Measurements from ENCODE around the gene HIP1. TPM values are rescaled to one million over a fixed set of nuclear protein-coding genes. Genes with fewer than 3 reads are reported as not detected.

HIP1 gene
- total and polyA plus RNA-seq, 9 of the 15 experiments (the other 6 are each of a cell fraction or from before 2014, with no cell fraction given), result 2.4 to 13.7 (median 9.5) TPM

GRCh38 chr7:75702515-75702914 is 36.2 kb downstream of the HIP1 start:
- intact Hi-C loops (cut with micrococcal nuclease), result no loop called here
- in situ Hi-C loops (cut with MboI), result no loop called here
- Histone ChIP-seq H3K79me2 (ENCODE audit: control insufficient read depth, insufficient read depth, low read length) (no peaks in the 10 kb centered on the region), H3K27me3 (ENCODE audit: control insufficient read depth in 2 of 2, insufficient read depth in 2 of 2, low read length in 2 of 2) (no peaks in the 10 kb centered on the region), H4K20me1 (replicated peaks; ENCODE audit: control insufficient read depth, insufficient read depth, low read length) (no peaks in the 10 kb centered on the region), H2AFZ (ENCODE audit: low read depth, low read length) (no peak overlapping the region), H3K9ac (ENCODE audit: insufficient read depth in 1 of 2, low read depth in 2 of 2, low read length in 2 of 2) (peak overlapping the region in 1 of 2 experiments; percentile 32; a peak in 1 of 4 replicates), H3K4me3 (no peak overlapping the region), H3K4me1 (replicated peaks in 1 of 2; ENCODE audit: control insufficient read depth in 2 of 2, insufficient read depth in 2 of 2, low read length in 2 of 2) (no peaks in the 10 kb centered on the region; a peak in 2 of 5 replicates), H3K9me3 (replicated peaks; ENCODE audit: control insufficient read depth, insufficient read depth, low read depth, low read length) (no peaks in the 10 kb centered on the region), H3K4me2 (ENCODE audit: insufficient read depth, low read length) (no peak overlapping the region), H3K9me1 (ENCODE audit: control insufficient read depth, insufficient read depth, low read length) (no peaks in the 10 kb centered on the region), H3K27ac (ENCODE audit: extremely low read depth, low read depth, low read length) (no peak overlapping the region), H3K36me3 (ENCODE audit: control insufficient read depth, insufficient read depth, low read length) (no peaks in the 10 kb centered on the region)
- FAIRE-seq (no peak), DNase-seq (ENCODE audit: extremely low read depth in 1 of 4, low spot score in 3 of 4) (no peak), ATAC-seq (no peak)
- BruUV-seq (replicated peaks), result no TSS peak
- no peak for TF ChIP-seq TEAD4 (IDR thresholded peaks at IDR 0.05; ENCODE audit: low read length)
- no peak for TF ChIP-seq TEAD4 (CRISPR knock-in tag; IDR thresholded peaks at IDR 0.05; ENCODE audit: borderline replicate concordance)
- no peak for TF ChIP-seq MTA2 (IDR thresholded peaks at IDR 0.05; ENCODE audit: low read depth)
- 72% methylated on average over 4 of the region's 4 CpGs for WGBS (ENCODE audit: insufficient coverage, low coverage, missing lambda C conversion rate)
- ChIA-PET POLR2A (no interaction called here), CTCF (ENCODE audit: low intra/inter-chr PET ratio) (no interaction called here)

DNA sequence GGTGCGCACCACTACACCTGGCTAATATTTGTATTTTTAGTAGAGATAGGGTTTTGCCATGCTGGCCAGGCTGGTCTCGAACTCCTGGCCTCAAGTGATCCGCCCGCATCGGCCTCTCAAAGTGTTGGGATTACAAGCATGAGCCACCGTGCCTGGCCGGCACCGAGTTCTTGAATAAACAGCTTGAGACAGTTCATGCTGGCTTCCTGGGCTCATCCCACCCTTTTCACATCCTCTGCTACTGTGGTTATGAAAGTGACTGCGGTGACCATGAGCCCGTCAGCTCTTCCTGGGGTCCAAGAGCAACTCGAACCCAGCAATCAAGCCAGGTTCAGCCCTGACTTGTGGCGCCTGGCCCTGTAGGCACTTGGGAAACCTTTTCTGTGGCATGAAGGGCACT is 38.7 kb downstream of the HIP1 start:
- FAIRE-seq, result no peak
- in situ Hi-C loops (cut with MboI), result no loop called here
- TF ChIP-seq ZKSCAN8 (CRISPR knock-in tag; IDR thresholded peaks at IDR 0.05) (no peak), ATF7 (IDR thresholded peaks at IDR 0.05) (no peak), SRSF7 (optimal IDR thresholded peaks at IDR 0.05; ENCODE audit: low read depth, low read length) (no peak), ZNF253 (CRISPR knock-in tag; conservative IDR thresholded peaks at IDR 0.05) (no peak), PHTF2 (CRISPR knock-in tag; IDR thresholded peaks at IDR 0.05) (no peak), DACH1 (IDR thresholded peaks at IDR 0.05; ENCODE audit: partially characterized antibody) (no peak), JUN (IDR thresholded peaks at IDR 0.05; ENCODE audit: borderline replicate concordance, low read depth, low read length) (no peak), JUN (CRISPR knock-in tag; IDR thresholded peaks at IDR 0.05; ENCODE audit: borderline replicate concordance) (no peak), CUX1 (CRISPR knock-in tag; IDR thresholded peaks at IDR 0.05) (no peak)

More for the DNA sequence above, 38.7 kb downstream of the HIP1 start:
- Histone ChIP-seq H2AFZ (ENCODE audit: low read depth, low read length) (no peak overlapping the region), H3K79me2 (ENCODE audit: control insufficient read depth, insufficient read depth, low read length) (no peaks in the 10 kb centered on the region), H3K36me3 (ENCODE audit: control insufficient read depth, insufficient read depth, low read length) (no peaks in the 10 kb centered on the region), H3K9me3 (replicated peaks; ENCODE audit: control insufficient read depth, insufficient read depth, low read depth, low read length) (no peaks in the 10 kb centered on the region), H4K20me1 (replicated peaks; ENCODE audit: control insufficient read depth, insufficient read depth, low read length) (no peaks in the 10 kb centered on the region), H3K4me1 (replicated peaks in 1 of 2; ENCODE audit: control insufficient read depth in 2 of 2, insufficient read depth in 2 of 2, low read length in 2 of 2) (peaks cover 5 to 6% of the 10 kb centered on the region in 2 experiments; a peak in 4 of 5 replicates), H3K9ac (ENCODE audit: insufficient read depth in 1 of 2, low read depth in 2 of 2, low read length in 2 of 2) (no peak overlapping the region), H3K9me1 (ENCODE audit: control insufficient read depth, insufficient read depth, low read length) (no peaks in the 10 kb centered on the region), H3K4me2 (ENCODE audit: insufficient read depth, low read length) (no peak overlapping the region), H3K27me3 (ENCODE audit: control insufficient read depth in 2 of 2, insufficient read depth in 2 of 2, low read length in 2 of 2) (no peaks in the 10 kb centered on the region), H3K27ac (ENCODE audit: extremely low read depth, low read depth, low read length) (no peak overlapping the region), H3K4me3 (no peak overlapping the region)
- ATAC-seq (no peak), DNase-seq (ENCODE audit: extremely low read depth in 1 of 4, low spot score in 3 of 4) (no peak)
- POLR2A ChIA-PET, result interaction anchor here (1.5 kb wide), 1 partner anchor 26 kb away, joined by 8 read pairs; no protein-coding TSS in a partner anchor
- CTCF ChIA-PET (ENCODE audit: low intra/inter-chr PET ratio), result no interaction called here
- WGBS (ENCODE audit: insufficient coverage, low coverage, missing lambda C conversion rate), result 81% methylated on average over 12 of the region's 12 CpGs
- intact Hi-C loops (cut with micrococcal nuclease), result no loop called here
- BruUV-seq (replicated peaks), result no TSS peak
